Central memory CD4-positive, alpha-beta T cell (primary cell): ENCODE results near the gene COL5A1.

ENCODE experiments used
- DNase-seq: peaks from one replicate; pipeline ENCODE4 v3.0.0; 2022

COL5A1 gene

DNA sequence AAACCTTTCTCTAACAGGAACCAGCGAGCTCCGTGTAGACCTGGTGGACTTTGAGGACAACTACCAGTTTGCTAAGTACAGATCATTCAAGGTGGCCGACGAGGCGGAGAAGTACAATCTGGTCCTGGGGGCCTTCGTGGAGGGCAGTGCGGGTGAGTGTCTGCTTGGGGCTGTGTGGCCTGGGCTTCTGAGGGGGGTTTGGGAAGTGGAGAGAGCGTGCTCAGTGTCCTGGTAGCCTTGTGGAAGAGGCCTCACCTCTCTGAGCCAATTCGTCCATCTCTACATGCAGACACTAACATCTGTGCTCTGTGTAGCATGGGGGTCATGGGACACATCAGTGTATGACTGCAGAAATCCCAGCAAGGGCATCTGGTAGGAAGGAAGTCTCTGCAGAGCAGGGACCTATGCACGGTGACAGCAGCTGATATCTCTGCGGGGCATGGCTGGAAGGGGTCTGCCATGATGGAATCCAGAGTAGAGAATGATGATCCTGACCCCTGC is 244.9 kb downstream of the COL5A1 start:
- no peak for DNase-seq

DNA sequence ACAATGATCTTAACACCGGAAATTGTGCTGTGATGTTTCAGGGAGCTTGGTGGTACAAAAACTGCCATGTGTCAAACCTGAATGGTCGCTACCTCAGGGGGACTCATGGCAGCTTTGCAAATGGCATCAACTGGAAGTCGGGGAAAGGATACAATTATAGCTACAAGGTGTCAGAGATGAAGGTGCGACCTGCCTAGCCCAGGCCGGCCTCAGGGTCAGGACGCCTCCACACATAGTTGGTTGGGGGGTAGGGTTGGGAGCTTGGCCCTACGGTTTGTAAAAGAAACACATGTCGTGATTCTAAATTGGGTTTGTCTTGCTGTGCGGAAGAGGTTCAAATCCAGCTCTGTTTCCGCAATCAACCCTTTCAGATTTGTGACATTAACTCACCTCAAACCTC is 245.6 kb downstream of the COL5A1 start:
- DNase-seq = no peak

DNA sequence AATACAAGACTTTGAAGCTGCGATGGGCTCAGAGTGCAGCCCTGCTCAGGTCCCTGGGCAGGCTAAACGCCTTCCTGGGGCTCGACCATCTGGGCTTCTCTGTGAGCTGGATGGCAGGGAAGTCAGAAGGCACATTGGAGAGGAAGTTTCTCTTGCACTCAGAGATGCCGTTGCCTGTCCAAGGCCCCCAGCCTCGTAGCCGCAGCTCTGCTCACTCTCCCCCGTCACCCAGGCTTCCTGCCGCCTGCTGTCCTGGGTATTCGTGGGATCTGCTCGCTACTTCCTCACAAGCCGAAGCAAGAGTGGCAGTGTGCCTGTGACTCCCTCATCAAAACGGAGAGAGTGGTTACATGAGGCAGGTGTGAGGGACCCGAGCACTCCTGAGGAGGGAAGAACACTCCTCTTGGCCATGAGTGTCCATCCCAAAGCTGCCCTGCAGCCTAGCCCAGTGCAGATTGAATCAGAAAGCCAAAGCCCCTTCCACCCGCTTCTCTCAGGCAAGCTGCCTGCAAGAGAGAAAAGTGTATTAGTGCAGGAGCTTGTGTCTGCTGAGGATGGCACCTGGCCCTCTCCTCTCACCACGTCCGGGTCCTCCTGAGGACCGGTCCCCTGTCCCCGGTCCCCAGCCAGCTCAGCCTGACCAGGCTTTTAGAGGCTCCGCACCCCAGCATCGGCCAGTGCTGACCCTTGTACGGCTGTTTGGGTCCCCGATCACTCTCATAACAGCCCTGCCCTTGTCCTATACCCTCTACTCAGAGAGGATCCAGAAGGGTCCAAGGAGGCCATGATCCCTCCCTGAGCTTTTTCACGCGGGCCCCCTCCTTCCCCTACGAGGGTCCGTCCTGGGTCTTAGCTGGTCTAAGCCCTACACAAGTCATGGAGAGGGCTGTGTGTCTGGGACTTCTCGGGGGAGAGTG is 246.3 kb downstream of the COL5A1 start:
- DNase-seq = no peak

DNA sequence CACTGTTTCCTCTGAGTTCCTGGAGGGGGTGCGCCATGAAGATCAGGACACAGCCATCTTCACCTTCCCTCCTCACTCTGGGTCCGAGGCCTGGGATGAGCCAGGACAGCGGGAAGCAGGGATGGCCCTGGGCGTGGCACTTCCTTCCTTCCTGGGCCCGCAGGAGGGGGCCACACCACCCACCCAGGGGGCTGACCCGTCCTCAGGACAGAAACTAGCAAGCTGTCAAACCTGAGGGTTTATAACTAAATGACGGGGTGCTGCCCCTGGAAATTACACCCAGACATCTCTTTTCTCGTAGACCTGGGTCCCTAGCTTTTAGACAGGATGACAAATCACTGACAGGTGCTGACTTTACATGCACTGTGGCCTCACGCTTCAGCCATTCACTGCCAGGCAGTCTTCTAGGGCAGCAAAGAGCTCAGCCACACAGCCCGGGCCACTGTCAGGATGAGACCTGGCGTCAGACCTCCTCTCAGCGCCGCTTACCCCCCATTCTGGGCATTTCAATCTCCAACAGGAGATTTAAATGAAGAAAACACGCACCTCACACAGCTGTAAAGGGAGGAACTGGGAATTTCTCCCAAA is 247.1 kb downstream of the COL5A1 start:
- no peak for DNase-seq

DNA sequence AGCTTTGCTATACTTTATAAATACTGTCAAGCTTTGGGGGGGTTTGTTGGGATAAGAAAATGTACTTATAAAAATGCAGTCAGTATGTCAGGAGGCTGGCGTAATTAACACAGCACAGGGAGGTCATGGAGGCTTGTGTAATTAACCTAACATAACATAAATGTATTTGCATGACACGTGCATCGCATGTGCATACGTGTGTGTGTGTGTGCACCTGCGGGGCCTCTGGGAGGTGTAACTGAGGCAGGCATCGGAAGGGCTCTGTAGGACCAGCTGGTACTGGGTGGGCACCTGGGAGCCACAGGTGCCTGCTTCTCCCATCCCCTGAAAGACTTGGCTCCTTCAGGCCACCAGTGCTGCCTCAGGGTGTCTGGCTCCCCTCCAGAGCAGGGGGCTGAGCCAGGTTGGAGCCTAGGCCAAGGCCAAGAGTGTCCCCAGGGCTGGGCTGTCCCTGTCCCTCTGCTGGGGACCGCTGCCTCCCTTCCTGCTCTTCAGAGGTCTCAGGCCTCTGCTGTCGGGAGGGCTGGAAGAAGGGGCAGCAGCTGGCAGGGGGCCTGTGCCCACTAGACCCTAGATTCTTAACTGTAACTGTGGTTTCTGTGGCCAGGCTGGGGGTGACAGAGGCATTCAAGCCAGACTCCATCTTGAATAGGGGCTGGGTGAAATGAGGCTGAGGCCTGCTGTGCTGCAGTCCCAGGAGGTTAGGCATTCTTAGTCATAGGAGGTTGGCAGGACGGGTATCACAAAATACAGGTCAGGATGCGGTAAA is 248.0 kb downstream of the COL5A1 start:
- DNase-seq = no peak

DNA sequence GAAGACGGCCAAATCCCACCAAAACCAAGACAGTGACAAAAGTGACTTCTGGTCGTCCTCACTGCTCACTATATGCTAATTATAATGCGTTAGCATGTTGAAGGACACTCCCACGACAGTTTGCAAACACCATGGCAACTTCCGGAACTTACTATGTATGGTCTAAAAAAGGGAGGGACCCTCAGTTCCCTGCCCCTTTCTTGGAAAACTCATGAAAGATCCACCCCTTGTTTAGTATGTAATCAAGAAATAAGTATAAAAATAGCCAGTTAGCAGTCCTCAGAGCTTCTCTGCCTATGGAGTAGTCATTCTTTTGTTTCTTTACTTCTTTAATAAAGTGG is 248.5 kb downstream of the COL5A1 start:
- DNase-seq = no peak

DNA sequence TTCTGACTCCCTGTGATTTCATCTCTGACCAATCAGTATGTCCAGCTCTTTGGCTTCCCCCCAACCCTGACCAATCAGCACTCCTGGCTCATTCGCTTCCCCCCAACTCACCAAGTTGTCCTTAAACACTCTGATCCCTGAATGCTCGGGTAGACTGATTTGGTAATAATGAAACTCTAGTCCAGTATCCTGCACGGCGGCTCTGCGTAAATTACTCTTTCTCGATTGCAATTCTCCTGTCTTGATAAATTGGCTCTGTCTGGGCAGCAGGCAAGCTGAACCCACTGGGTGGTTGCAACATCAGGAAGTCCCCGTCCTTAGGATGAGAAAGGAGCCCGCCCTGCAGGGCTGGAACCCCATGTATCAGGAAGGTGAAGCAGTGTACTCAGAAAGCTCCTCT is 249.4 kb downstream of the COL5A1 start:
- no peak for DNase-seq

DNA sequence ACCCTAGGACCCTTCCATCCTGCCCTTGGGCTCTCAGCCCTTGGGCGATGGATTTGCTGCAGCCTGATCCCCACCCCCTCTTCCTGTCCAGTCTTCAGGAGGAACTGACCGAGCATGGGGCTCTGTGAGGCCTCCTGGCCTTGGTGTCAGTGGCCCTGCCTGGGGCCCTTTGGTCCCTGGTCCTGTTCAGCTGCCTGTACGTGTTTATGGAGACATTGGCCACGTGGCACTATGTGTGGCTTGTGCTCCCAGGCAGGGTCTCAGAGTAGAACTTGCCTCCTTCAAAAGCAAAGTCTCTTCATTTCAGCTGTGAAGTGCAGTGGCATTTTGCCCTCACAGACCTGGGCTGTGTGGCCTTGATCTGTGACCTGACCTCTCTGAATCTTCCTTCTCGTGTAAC is 250.1 kb downstream of the COL5A1 start:
- no peak for DNase-seq

DNA sequence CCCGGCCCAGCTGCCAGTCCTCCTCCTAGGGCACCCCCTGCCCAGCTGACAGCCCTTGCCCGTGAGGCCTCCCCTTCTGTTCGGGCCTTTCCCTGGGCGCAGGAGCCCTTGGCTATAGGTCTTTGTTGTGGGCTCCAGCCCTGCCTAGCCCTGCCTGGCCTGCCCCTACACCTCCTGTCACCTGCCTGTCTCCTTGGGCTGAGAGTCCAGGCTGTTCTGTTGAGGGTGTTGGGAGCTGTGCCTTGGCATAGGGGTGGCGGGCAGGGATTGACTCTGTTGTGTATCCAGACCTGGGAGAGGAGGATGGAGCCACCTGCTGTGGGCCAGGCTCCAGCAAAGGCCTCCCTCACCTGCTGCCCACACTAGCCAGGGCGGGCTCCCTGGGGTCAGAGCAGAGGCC is 250.6 kb downstream of the COL5A1 start:
- DNase-seq = no peak

DNA sequence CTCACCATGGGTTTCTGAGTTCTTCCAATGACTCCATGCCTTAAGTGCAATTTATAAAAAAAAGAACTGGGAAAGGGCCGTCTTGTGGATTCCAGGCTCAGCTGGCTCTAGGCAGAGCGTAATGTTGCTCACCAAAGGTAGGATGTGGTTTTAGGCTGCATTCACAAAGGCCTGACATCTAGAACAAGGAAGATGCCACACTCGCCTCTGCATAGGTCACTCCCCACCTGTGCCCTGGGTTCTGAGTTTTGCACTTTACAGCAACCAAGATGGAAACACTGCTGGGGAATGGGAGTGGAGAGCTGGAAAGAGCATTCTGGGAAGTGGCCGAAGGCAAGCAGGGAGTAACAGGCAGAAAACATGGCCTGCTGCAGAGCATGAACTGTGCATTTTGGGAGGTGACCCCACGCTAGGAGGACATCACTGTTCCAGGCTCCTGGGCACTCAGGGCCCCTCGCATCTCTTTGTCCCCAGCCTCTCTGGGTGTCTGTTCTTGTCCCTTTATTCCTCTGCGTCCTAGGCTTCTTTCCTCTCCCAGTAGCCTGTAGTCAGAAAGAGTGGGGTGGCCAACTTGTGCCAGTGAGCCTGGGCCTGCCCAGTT is 251.3 kb downstream of the COL5A1 start:
- no peak for DNase-seq
